ENCODE measurements around the gene ZNF175.

ZNF175 gene

DNA sequence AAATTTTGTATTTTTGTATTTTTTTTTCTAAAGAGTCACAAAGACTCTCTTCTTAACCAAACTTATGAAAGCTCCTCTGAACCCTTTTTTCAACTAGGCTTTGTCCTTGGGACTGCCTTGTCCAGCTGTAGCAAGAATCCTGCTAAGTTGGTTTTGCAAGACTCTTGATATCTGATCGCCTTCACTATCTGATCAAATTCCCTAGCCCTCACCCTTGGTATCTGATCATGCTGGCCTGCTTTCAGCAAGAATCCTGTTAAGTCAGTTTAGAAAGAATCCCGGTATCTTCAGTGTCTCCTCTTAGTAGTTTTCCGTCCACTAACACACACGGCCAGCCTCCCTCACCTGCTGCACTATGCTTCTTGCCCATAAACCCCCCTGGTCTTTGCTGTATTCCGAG lies 61.0 kb downstream of the ZNF175 start:
- no peak for DNase-seq

- DNase-seq, result no peak
Measured at GRCh38 chr19:51637362-51637978, 66.4 kb downstream of the ZNF175 start.

DNA sequence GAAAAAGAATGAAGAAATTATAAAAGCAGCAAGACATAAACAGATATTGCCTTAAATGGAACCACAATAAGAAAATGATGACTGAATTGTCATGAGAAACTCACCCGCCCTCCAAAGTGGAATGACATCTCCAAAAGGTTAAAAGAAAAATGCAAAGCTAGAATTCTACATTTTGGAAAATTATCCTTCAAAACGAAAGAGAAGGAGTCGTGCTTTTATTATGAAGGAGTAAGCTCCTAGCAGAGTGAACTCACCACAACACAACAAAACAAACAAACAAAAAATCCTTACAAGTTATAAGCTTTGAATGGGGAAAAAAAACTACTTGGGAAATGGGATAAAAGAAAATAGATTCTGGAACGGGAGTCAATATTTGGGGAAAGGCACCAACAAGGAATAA lies 68.8 kb downstream of the ZNF175 start:
- DNase-seq, result no peak

DNA sequence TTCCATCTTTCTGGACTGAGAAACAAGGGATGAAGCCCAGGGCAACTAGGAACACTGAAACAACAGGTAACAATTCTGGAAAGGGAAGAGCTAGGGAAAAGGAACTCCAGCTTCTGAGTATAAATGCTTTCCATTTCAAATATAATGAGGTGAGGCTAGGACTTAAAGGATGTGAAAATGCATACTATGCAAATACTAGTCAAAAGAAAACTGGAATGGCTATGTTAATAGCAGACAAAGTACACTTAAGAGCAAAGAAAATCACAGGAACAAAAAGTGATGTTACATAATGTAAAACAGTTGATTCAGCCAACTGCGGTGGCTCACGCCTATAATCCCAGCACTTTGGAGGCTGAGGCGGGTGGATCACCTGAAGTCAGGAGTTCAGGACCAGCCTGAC lies 69.3 kb downstream of the ZNF175 start:
- DNase-seq, result no peak

DNA sequence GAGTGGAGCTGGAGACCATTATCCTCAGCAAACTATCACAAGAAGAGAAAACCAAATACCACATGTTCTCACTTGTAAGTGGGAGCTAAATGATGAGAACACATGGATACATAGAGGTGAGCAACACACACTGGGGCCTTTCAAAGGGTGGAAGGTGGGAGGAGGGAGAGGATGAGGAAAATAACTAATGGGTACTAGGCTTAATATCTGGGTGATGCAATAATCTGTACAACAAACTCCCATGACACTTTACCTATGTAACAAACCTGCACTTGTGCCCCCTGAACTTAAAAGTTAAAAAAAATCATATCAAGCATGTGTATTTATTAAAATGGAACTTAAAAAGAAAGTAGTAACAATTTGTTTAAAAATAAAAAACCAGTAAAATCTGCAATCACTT lies 70.6 kb downstream of the ZNF175 start:
- no peak for DNase-seq

Measured in suppressor macrophage treated with lipopolysaccharide for 4 hours (primary cell).